ENCODE results near the gene RAD54L. TPM values are rescaled to one million over a fixed set of nuclear protein-coding genes. Genes with fewer than 3 reads are reported as not detected.

RAD54L gene
- polyA plus RNA-seq, 1 of the 3 experiments (the other 2 are of a cell fraction), result 11.5 TPM

DNA sequence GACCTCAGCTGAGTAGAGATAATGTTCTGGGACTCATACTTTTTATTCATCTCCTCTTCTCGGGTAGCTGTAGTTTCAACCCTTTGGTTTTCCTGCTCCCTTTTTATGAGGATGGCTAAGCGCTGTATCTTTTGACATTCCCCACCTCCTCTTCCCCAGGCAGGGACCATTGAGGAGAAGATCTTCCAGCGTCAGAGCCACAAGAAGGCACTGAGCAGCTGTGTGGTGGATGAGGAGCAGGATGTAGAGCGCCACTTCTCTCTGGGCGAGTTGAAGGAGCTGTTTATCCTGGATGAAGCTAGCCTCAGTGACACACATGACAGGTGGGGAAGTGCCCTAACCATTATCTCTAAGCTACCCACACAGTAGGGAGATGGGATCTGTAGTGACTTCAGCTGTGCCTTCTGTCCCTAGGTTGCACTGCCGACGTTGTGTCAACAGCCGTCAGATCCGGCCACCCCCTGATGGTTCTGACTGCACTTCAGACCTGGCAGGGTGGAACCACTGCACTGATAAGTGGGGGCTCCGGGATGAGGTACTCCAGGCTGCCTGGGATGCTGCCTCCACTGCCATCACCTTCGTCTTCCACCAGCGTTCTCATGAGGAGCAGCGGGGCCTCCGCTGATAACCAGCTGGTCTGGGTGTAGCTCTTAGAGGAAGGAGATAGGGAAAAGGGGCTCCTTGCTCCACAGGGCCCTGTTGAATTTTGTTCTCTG is 30.3 kb downstream of the RAD54L start:
- no peaks in the 10 kb centered on the region for H3K9me2 ChIP-seq
- H3K4me2 ChIP-seq, result no peak overlapping the region
- no peak overlapping the region for H3K9ac ChIP-seq
- ChIA-PET CTCF (interaction anchor here (0.7 to 1.5 kb wide), 4 partner anchors 13 to 70 kb away, joined by 3 to 5 read pairs (median 3); no protein-coding TSS in a partner anchor), POLR2A (interaction anchor here (0.9 to 1.4 kb wide), 4 partner anchors 8 to 63 kb away, joined by 3 to 4 read pairs (median 3); partner anchors contain the start of gene NSUN4)
- no peak overlapping the region for H2AFZ ChIP-seq (ENCODE audit: low read depth)
- WGBS (ENCODE audit: low lambda C conversion rate), result 93% methylated on average over 9 of the region's 14 CpGs
- no peak for DNase-seq
- H3K36me3 ChIP-seq (replicated peaks in 1 of 2; ENCODE audit: control insufficient read depth in 1 of 2, insufficient read depth in 2 of 2, low read length in 1 of 2), result peaks cover 40 to 60% of the 10 kb centered on the region in 2 experiments
- TF ChIP-seq TEAD4 (IDR thresholded peaks at IDR 0.05; ENCODE audit: borderline replicate concordance, insufficient read depth) (no peak), MXI1 (IDR thresholded peaks at IDR 0.05; ENCODE audit: low read depth, low read length) (no peak), RAD21 (IDR thresholded peaks at IDR 0.05; ENCODE audit: low read length) (no peak), MEF2A (IDR thresholded peaks at IDR 0.05; ENCODE audit: borderline replicate concordance, low read depth) (no peak), CHD2 (IDR thresholded peaks at IDR 0.05; ENCODE audit: low read length, partially characterized antibody) (no peak), FOSL2 (IDR thresholded peaks at IDR 0.05; ENCODE audit: borderline replicate concordance, low read depth) (no peak), YY1 (IDR thresholded peaks at IDR 0.05; ENCODE audit: low read depth) (no peak), TAF1 (IDR thresholded peaks at IDR 0.05; ENCODE audit: borderline replicate concordance, low read depth, low read length) (no peak), FOXJ3 (CRISPR knock-in tag; IDR thresholded peaks at IDR 0.05) (no peak), RCOR1 (IDR thresholded peaks at IDR 0.05; ENCODE audit: low read length) (no peak)
- TF ChIP-seq, protein P1, sequence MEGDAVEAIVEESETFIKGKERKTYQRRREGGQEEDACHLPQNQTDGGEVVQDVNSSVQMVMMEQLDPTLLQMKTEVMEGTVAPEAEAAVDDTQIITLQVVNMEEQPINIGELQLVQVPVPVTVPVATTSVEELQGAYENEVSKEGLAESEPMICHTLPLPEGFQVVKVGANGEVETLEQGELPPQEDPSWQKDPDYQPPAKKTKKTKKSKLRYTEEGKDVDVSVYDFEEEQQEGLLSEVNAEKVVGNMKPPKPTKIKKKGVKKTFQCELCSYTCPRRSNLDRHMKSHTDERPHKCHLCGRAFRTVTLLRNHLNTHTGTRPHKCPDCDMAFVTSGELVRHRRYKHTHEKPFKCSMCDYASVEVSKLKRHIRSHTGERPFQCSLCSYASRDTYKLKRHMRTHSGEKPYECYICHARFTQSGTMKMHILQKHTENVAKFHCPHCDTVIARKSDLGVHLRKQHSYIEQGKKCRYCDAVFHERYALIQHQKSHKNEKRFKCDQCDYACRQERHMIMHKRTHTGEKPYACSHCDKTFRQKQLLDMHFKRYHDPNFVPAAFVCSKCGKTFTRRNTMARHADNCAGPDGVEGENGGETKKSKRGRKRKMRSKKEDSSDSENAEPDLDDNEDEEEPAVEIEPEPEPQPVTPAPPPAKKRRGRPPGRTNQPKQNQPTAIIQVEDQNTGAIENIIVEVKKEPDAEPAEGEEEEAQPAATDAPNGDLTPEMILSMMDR (IDR thresholded peaks at IDR 0.05), result no peak
- peaks cover 4% of the 10 kb centered on the region for H3F3A ChIP-seq (replicated peaks; ENCODE audit: insufficient read depth)
- H3K4me1 ChIP-seq (ENCODE audit: control insufficient read depth in 1 of 2, insufficient read depth in 2 of 2, low read depth in 1 of 2, low read length in 1 of 2), result no peaks in the 10 kb centered on the region
- no peak overlapping the region for H3K4me3 ChIP-seq (ENCODE audit: low read depth in 2 of 2, low read length in 1 of 2)
- no peaks in the 10 kb centered on the region for H3K9me3 ChIP-seq
- no peak overlapping the region for H3K27ac ChIP-seq (ENCODE audit: low read depth in 2 of 2, low read length in 1 of 2)
- H3K27me3 ChIP-seq (ENCODE audit: insufficient read depth), result no peaks in the 10 kb centered on the region
- H4K20me1 ChIP-seq (ENCODE audit: insufficient read depth), result no peaks in the 10 kb centered on the region
- no peaks in the 10 kb centered on the region; the same call in 1 of the 2 replicates for H3K79me2 ChIP-seq (ENCODE audit: insufficient read depth)

DNA sequence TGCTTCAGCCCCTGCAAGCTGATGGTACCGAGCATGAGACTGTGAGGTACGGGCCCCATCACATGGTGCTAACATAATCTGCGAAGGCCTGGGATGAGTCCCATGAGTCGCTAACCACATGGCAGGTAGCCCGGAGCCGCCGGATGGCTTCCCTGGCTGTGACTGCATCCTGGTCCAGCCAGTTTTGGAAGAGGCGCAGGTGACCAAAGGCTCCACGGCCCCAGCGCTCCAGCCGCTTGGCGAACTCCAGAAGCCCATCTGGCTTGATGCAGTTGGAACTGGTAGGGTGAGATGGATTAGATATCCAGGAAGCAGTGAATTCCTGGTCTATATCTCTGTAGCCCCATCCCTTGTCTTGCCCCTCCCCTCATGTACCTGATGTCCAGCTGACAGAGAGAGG is 31.2 kb downstream of the RAD54L start:
- Histone ChIP-seq H3K79me2 (ENCODE audit: insufficient read depth) (no peaks in the 10 kb centered on the region; the same call in 1 of the 2 replicates), H3K9ac (no peak overlapping the region), H3K27ac (ENCODE audit: low read depth in 2 of 2, low read length in 1 of 2) (no peak overlapping the region; a peak in 1 of 4 replicates), H3K9me3 (no peaks in the 10 kb centered on the region), H3K4me2 (no peak overlapping the region), H3F3A (replicated peaks; ENCODE audit: insufficient read depth) (peaks cover 4% of the 10 kb centered on the region), H2AFZ (ENCODE audit: low read depth) (no peak overlapping the region), H4K20me1 (ENCODE audit: insufficient read depth) (no peaks in the 10 kb centered on the region), H3K27me3 (ENCODE audit: insufficient read depth) (no peaks in the 10 kb centered on the region), H3K4me3 (ENCODE audit: low read depth in 2 of 2, low read length in 1 of 2) (no peak overlapping the region), H3K9me2 (no peaks in the 10 kb centered on the region), H3K36me3 (replicated peaks in 1 of 2; ENCODE audit: control insufficient read depth in 1 of 2, insufficient read depth in 2 of 2, low read length in 1 of 2) (peaks cover 48 to 59% of the 10 kb centered on the region in 2 experiments), H3K4me1 (ENCODE audit: control insufficient read depth in 1 of 2, insufficient read depth in 2 of 2, low read depth in 1 of 2, low read length in 1 of 2) (no peaks in the 10 kb centered on the region)
- CTCF ChIA-PET, result no interaction called here
- TF ChIP-seq, protein P2, sequence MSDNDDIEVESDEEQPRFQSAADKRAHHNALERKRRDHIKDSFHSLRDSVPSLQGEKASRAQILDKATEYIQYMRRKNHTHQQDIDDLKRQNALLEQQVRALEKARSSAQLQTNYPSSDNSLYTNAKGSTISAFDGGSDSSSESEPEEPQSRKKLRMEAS (IDR thresholded peaks at IDR 0.05; ENCODE audit: low read depth), result no peak; the same call in 1 of the 2 replicates
- TF ChIP-seq SIN3A (IDR thresholded peaks at IDR 0.05; ENCODE audit: borderline replicate concordance, low read depth, low read length), result no peak
- TF ChIP-seq CHD2 (IDR thresholded peaks at IDR 0.05; ENCODE audit: low read length, partially characterized antibody), result no peak
- no peak for TF ChIP-seq ELF1 (IDR thresholded peaks at IDR 0.05)
- TF ChIP-seq RAD21 (IDR thresholded peaks at IDR 0.05; ENCODE audit: low read length), result no peak
- TF ChIP-seq GABPA (IDR thresholded peaks at IDR 0.05; ENCODE audit: low read depth), result no peak
- TF ChIP-seq TCF12 (IDR thresholded peaks at IDR 0.05), result no peak
- TF ChIP-seq JUND (IDR thresholded peaks at IDR 0.05), result no peak
- TF ChIP-seq, protein P3, sequence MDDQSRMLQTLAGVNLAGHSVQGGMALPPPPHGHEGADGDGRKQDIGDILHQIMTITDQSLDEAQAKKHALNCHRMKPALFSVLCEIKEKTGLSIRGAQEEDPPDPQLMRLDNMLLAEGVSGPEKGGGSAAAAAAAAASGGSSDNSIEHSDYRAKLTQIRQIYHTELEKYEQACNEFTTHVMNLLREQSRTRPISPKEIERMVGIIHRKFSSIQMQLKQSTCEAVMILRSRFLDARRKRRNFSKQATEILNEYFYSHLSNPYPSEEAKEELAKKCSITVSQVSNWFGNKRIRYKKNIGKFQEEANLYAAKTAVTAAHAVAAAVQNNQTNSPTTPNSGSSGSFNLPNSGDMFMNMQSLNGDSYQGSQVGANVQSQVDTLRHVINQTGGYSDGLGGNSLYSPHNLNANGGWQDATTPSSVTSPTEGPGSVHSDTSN (IDR thresholded peaks at IDR 0.05), result no peak
- TF ChIP-seq MEF2A (IDR thresholded peaks at IDR 0.05; ENCODE audit: borderline replicate concordance, low read depth), result no peak
- no peak for TF ChIP-seq SMC3 (IDR thresholded peaks at IDR 0.05; ENCODE audit: low read depth, low read length)
- TF ChIP-seq FOSL2 (IDR thresholded peaks at IDR 0.05; ENCODE audit: borderline replicate concordance, low read depth), result no peak
- no peak for TF ChIP-seq EZH2phosphoT487 (IDR thresholded peaks at IDR 0.05; ENCODE audit: borderline replicate concordance, low read depth)
- no peak for TF ChIP-seq FOXM1 (IDR thresholded peaks at IDR 0.05; ENCODE audit: low read depth)
- TF ChIP-seq, protein P4, sequence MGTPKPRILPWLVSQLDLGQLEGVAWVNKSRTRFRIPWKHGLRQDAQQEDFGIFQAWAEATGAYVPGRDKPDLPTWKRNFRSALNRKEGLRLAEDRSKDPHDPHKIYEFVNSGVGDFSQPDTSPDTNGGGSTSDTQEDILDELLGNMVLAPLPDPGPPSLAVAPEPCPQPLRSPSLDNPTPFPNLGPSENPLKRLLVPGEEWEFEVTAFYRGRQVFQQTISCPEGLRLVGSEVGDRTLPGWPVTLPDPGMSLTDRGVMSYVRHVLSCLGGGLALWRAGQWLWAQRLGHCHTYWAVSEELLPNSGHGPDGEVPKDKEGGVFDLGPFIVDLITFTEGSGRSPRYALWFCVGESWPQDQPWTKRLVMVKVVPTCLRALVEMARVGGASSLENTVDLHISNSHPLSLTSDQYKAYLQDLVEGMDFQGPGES (IDR thresholded peaks at IDR 0.05; ENCODE audit: low read depth, low read length), result no peak
- TF ChIP-seq GATA2 (CRISPR knock-in tag; IDR thresholded peaks at IDR 0.05), result no peak
- POLR2A ChIA-PET, result no interaction called here
- DNase-seq, result no peak
- 91% methylated on average over 4 of the region's 12 CpGs for WGBS (ENCODE audit: low lambda C conversion rate)
